ENCODE data around the gene EEIG2.

EEIG2 gene

GRCh38 chr1:108591466-108591865 is 31.6 kb downstream of the EEIG2 start:
- no peaks in the 10 kb centered on the region for H3K9me3 ChIP-seq (ENCODE audit: severe bottlenecking)
- H3K36me3 ChIP-seq = no peaks in the 10 kb centered on the region
- no peak for TF ChIP-seq CTCF (IDR thresholded peaks at IDR 0.05; ENCODE audit: low read depth, low read length)
- H3K4me3 ChIP-seq (ENCODE audit: low read depth, low read length) = no peak overlapping the region
- H3K27ac ChIP-seq = no peak overlapping the region
- H3K27me3 ChIP-seq (ENCODE audit: insufficient read depth, low read depth, severe bottlenecking) = no peaks in the 10 kb centered on the region
- DNase-seq = no peak

GRCh38 chr1:108592030-108592759 is 32.3 kb downstream of the EEIG2 start:
- no peak for TF ChIP-seq CTCF (IDR thresholded peaks at IDR 0.05; ENCODE audit: low read depth, low read length)
- no peak overlapping the region for H3K27ac ChIP-seq
- no peaks in the 10 kb centered on the region for H3K9me3 ChIP-seq (ENCODE audit: severe bottlenecking)
- DNase-seq = no peak
- H3K4me3 ChIP-seq (ENCODE audit: low read depth, low read length) = no peak overlapping the region
- no peaks in the 10 kb centered on the region for H3K27me3 ChIP-seq (ENCODE audit: insufficient read depth, low read depth, severe bottlenecking)
- no peaks in the 10 kb centered on the region for H3K36me3 ChIP-seq

GRCh38 chr1:108593448-108593847 is 33.5 kb downstream of the EEIG2 start:
- no peak overlapping the region for H3K4me3 ChIP-seq (ENCODE audit: low read depth, low read length)
- H3K9me3 ChIP-seq (ENCODE audit: severe bottlenecking) = no peaks in the 10 kb centered on the region
- H3K27ac ChIP-seq = no peak overlapping the region
- H3K27me3 ChIP-seq (ENCODE audit: insufficient read depth, low read depth, severe bottlenecking) = no peaks in the 10 kb centered on the region
- no peak for DNase-seq
- H3K36me3 ChIP-seq = no peaks in the 10 kb centered on the region
- TF ChIP-seq CTCF (IDR thresholded peaks at IDR 0.05; ENCODE audit: low read depth, low read length) = no peak

- H3K9me3 ChIP-seq (ENCODE audit: severe bottlenecking) = no peaks in the 10 kb centered on the region
- H3K27ac ChIP-seq = no peak overlapping the region
- H3K36me3 ChIP-seq = no peaks in the 10 kb centered on the region
- no peak for DNase-seq
- no peak for TF ChIP-seq CTCF (IDR thresholded peaks at IDR 0.05; ENCODE audit: low read depth, low read length)
- H3K4me3 ChIP-seq (ENCODE audit: low read depth, low read length) = no peak overlapping the region
- H3K27me3 ChIP-seq (ENCODE audit: insufficient read depth, low read depth, severe bottlenecking) = no peaks in the 10 kb centered on the region
Measured at GRCh38 chr1:108595507-108595906, 35.6 kb downstream of the EEIG2 start.

GRCh38 chr1:108597041-108597440 is 37.1 kb downstream of the EEIG2 start:
- DNase-seq = no peak
- no peak for TF ChIP-seq CTCF (IDR thresholded peaks at IDR 0.05; ENCODE audit: low read depth, low read length)
- Histone ChIP-seq H3K4me3 (ENCODE audit: low read depth, low read length) (no peak overlapping the region), H3K27me3 (ENCODE audit: insufficient read depth, low read depth, severe bottlenecking) (no peaks in the 10 kb centered on the region), H3K9me3 (ENCODE audit: severe bottlenecking) (no peaks in the 10 kb centered on the region), H3K36me3 (no peaks in the 10 kb centered on the region; the same call in 1 of the 2 replicates), H3K27ac (no peak overlapping the region)

- Histone ChIP-seq H3K36me3 (no peaks in the 10 kb centered on the region; the same call in 1 of the 2 replicates), H3K27me3 (ENCODE audit: insufficient read depth, low read depth, severe bottlenecking) (no peaks in the 10 kb centered on the region), H3K9me3 (ENCODE audit: severe bottlenecking) (no peaks in the 10 kb centered on the region), H3K4me3 (ENCODE audit: low read depth, low read length) (no peak overlapping the region), H3K27ac (no peak overlapping the region)
- no peak for TF ChIP-seq CTCF (IDR thresholded peaks at IDR 0.05; ENCODE audit: low read depth, low read length)
- no peak for DNase-seq
Measured at GRCh38 chr1:108598340-108598739, 38.4 kb downstream of the EEIG2 start.

All from WERI-Rb-1 (cell line).